Mucosa of descending colon (tissue), 3 donors: ENCODE results near the gene EXOSC1. TPM values are rescaled to one million over a fixed set of nuclear protein-coding genes. Genes with fewer than 3 reads are reported as not detected.

Source experiments
- ATAC-seq: fragments of 200-7000 bp; cut with Tn5 transposase; one replicate; pipeline ENCODE4 v1.9.1; 2020; ENCODE audit warnings: mild to moderate bottlenecking, moderate library complexity
- DNase-seq, 3 donors: peaks; one replicate each; pipeline ENCODE4 v3.0.0-alpha.2; 2020
- H3K36me3 ChIP-seq: fragments of 200-600 bp; one replicate; pipeline ENCODE4 v1.8.0; 2021; ENCODE audit warnings: low read depth, mild to moderate bottlenecking
- H3K4me1 ChIP-seq: fragments of 200-600 bp; one replicate; pipeline ENCODE4 v1.8.0; 2021; ENCODE audit warnings: low read depth, mild to moderate bottlenecking
- H3K4me3 ChIP-seq: fragments of 200-600 bp; one replicate; pipeline ENCODE4 v1.8.0; 2021; ENCODE audit warnings: mild to moderate bottlenecking
- H3K9me3 ChIP-seq: fragments of 200-600 bp; one replicate; pipeline ENCODE4 v1.8.0; 2021; ENCODE audit warnings: mild to moderate bottlenecking
- CTCF ChIP-seq: fragments of 200-600 bp; IDR thresholded peaks from one replicate; pipeline ENCODE4 v1.8.0; 2022; ENCODE audit warnings: antibody characterized with exemption, mild to moderate bottlenecking
- intact Hi-C, 2 donors: fragments of 100-400 bp; cut with DNase I in 1 of 2; cut with micrococcal nuclease in 1 of 2; formaldehyde crosslinking; loops; one replicate each; pipeline versions ENCODE4 v1.11.0 to v1.11.1; 2022; cut with DNase I, micrococcal nuclease
- long read RNA-seq, 2 donors: library from polyadenylated mRNA; unstranded; transcript quantifications; one replicate each; pipeline ENCODE4 v2.0.0, GENCODE V29; 2019 to 2021
- total RNA-seq, 3 donors: library from RNA; stranded (reverse); fragmentation: NEBNext Ultra II Directional in 2 of 3; extraction: Animal tissue kit (Norgen Biotek cat#: 25700) in 2 of 3; gene quantifications; one replicate each; pipeline versions ENCODE4 v1.2.1 to v1.2.4, GENCODE V29; 2021 to 2023
- donor health status: DM: no; HTN: no; CAD: no; lungs with moderate emphysema.
- donor health status: DM: no; HTN: no; CAD: no.
- donor health status: DM: no; HTN: yes; CAD: no.

The EXOSC1 gene
- total RNA-seq: 10 to 100 TPM; 20.7 to 30.9 (median 21.3) TPM
- long read RNA-seq, donor 1, transcript EXOSC1-204 (8 exons, 923 nt): major isoform, 16 of 27 reads
- long read RNA-seq, donor 1, partial matches to known transcripts: 5 of 27 reads
- long read RNA-seq, donor 1, other reads (novel, unspliced or antisense): 4 of 27 reads
- long read RNA-seq, donor 2, transcript EXOSC1-204 (8 exons, 923 nt): major isoform, 15 of 22 reads
- long read RNA-seq, donor 2, partial matches to known transcripts: 2 of 22 reads
- long read RNA-seq, donor 2, other reads (novel, unspliced or antisense): 2 of 22 reads

- H3K4me1 ChIP-seq: peaks cover 19% of the 10 kb centered on the region
- DNase-seq: peak; percentile 91 to 94 (median 91)
- intact Hi-C loops: no loop called here
- peak within 1 kb of the TSS; percentile 54 for H3K4me3 ChIP-seq
- H3K36me3 ChIP-seq: no peaks in the 10 kb centered on the region
- peak; percentile 99 for ATAC-seq
- H3K9me3 ChIP-seq: no peaks in the 10 kb centered on the region
- TF ChIP-seq CTCF: no peak
Observed at GRCh38 chr10:97445722-97446639, at the start of gene EXOSC1, which contains the start of gene ZDHHC16. Gene EXOSC1 (minus strand): TSS chr10:97446006. CDS start chr10:97445985, 21 bp downstream. Gene ZDHHC16 (plus strand): TSS chr10:97446175. CDS start chr10:97451676, 5,501 bp downstream.

GRCh38 chr10:97494863-97495506 lies 49.2 kb upstream of the EXOSC1 start:
- intact Hi-C loops: no loop called here
- ATAC-seq (no peak), DNase-seq (no peak)
- no peaks in the 10 kb centered on the region for H3K9me3 ChIP-seq
- peaks cover under 1% of the 10 kb centered on the region for H3K4me1 ChIP-seq
- no peak for TF ChIP-seq CTCF
- H3K36me3 ChIP-seq: no peaks in the 10 kb centered on the region
- no peak overlapping the region for H3K4me3 ChIP-seq

- TF ChIP-seq CTCF: no peak
- no peak overlapping the region for H3K4me3 ChIP-seq
- no peaks in the 10 kb centered on the region for H3K9me3 ChIP-seq
- ATAC-seq (no peak), DNase-seq (no peak)
- H3K4me1 ChIP-seq: no peaks in the 10 kb centered on the region
- H3K36me3 ChIP-seq: no peaks in the 10 kb centered on the region
- intact Hi-C loops: no loop called here
Observed at GRCh38 chr10:97494151-97494550, 48.3 kb upstream of the EXOSC1 start.

GRCh38 chr10:97490592-97490991 lies 44.8 kb upstream of the EXOSC1 start:
- Histone ChIP-seq H3K36me3 (no peaks in the 10 kb centered on the region), H3K4me3 (no peak overlapping the region), H3K9me3 (no peaks in the 10 kb centered on the region), H3K4me1 (no peaks in the 10 kb centered on the region)
- DNase-seq (no peak), ATAC-seq (no peak)
- intact Hi-C loops: no loop called here
- TF ChIP-seq CTCF: no peak

- no peak for DNase-seq
- intact Hi-C loops: no loop called here
- no peaks in the 10 kb centered on the region for H3K9me3 ChIP-seq
- no peaks in the 10 kb centered on the region for H3K36me3 ChIP-seq
- H3K4me1 ChIP-seq: no peaks in the 10 kb centered on the region
- ATAC-seq: no peak
- H3K4me3 ChIP-seq: no peak overlapping the region
- TF ChIP-seq CTCF: no peak
Observed at GRCh38 chr10:97485647-97486281, 40.0 kb upstream of the EXOSC1 start.
